ENCODE measurements around the gene GDF10.

GDF10 gene

DNA sequence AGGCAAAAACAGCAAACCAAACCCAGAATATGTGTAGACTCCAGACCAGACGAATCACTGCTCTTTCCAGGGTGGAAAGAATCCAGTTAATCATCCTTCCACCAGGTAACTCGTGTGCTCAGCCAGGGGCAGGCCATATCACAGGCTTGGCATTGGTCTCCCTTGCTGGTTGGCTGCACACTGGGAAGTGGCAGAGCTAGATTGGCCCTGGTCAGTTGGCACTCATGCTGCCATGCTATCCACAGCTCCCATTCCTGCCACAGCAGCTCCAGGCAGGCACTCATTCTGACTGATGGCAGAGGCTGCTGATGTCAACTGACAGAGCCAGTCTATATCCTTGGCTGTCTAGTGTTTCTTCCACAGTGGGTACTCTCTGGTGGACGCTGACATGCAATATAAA, 9.7 kb upstream of the GDF10 start:
- Histone ChIP-seq H3K27me3 (no peaks in the 10 kb centered on the region), H3K27ac (no peak overlapping the region), H4K20me1 (no peaks in the 10 kb centered on the region), H3K4me2 (no peak overlapping the region), H3K4me3 (no peak overlapping the region), H3K36me3 (no peaks in the 10 kb centered on the region), H3K9ac (no peak overlapping the region), H3K4me1 (peaks cover 17% of the 10 kb centered on the region), H3K9me3 (no peaks in the 10 kb centered on the region)
- TF ChIP-seq Cebpa-rat (IDR thresholded peaks at IDR 0.05): no peak

GRCh38 chr10:47291682-47292081, 8.3 kb upstream of the GDF10 start:
- no peak for TF ChIP-seq Cebpa-rat (IDR thresholded peaks at IDR 0.05)
- no peaks in the 10 kb centered on the region for H3K36me3 ChIP-seq
- no peaks in the 10 kb centered on the region for H4K20me1 ChIP-seq
- no peak overlapping the region for H3K4me3 ChIP-seq
- no peak overlapping the region for H3K27ac ChIP-seq
- no peaks in the 10 kb centered on the region for H3K9me3 ChIP-seq
- H3K9ac ChIP-seq: no peak overlapping the region
- no peaks in the 10 kb centered on the region for H3K27me3 ChIP-seq
- no peak overlapping the region for H3K4me2 ChIP-seq
- peaks cover 4% of the 10 kb centered on the region for H3K4me1 ChIP-seq

GRCh38 chr10:47294057-47294456, 5.9 kb upstream of the GDF10 start:
- TF ChIP-seq Cebpa-rat (IDR thresholded peaks at IDR 0.05): no peak

DNA sequence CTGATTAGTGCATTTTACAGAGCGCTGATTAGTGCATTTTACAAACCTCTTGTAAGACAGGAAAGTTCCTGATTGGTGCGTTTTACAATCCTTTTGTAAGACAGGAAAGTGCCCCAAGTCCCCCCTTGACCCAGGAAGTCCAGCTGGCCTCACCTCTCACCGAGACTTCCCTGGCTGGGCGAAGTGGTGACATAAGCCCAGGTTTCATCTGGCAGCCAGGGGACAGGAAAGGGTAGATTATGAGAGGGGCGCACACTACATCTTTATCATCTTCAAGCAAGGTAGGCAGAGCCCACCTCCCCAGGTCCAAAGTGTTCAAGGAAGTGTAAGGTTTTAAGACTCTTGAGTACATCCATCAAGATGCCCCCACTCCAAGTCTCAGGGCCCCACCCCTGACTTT, 5.5 kb upstream of the GDF10 start:
- Histone ChIP-seq H3K4me2 (no peak overlapping the region), H4K20me1 (no peaks in the 10 kb centered on the region), H3K4me3 (no peak overlapping the region), H3K27me3 (peaks cover 10% of the 10 kb centered on the region), H3K9me3 (no peaks in the 10 kb centered on the region), H3K4me1 (no peaks in the 10 kb centered on the region), H3K9ac (no peak overlapping the region), H3K36me3 (no peaks in the 10 kb centered on the region), H3K27ac (no peak overlapping the region)
- no peak for TF ChIP-seq Cebpa-rat (IDR thresholded peaks at IDR 0.05)

More at GRCh38 chr10:47294057-47294456, 5.9 kb upstream of the GDF10 start:
- H3K27ac ChIP-seq: no peak overlapping the region
- H3K27me3 ChIP-seq: peaks cover 6% of the 10 kb centered on the region; the same call in 1 of the 2 replicates
- no peaks in the 10 kb centered on the region for H3K36me3 ChIP-seq
- H3K4me1 ChIP-seq: no peaks in the 10 kb centered on the region
- H3K4me2 ChIP-seq: no peak overlapping the region
- H3K4me3 ChIP-seq: no peak overlapping the region
- no peaks in the 10 kb centered on the region for H3K9me3 ChIP-seq
- no peak overlapping the region for H3K9ac ChIP-seq
- no peaks in the 10 kb centered on the region for H4K20me1 ChIP-seq

DNA sequence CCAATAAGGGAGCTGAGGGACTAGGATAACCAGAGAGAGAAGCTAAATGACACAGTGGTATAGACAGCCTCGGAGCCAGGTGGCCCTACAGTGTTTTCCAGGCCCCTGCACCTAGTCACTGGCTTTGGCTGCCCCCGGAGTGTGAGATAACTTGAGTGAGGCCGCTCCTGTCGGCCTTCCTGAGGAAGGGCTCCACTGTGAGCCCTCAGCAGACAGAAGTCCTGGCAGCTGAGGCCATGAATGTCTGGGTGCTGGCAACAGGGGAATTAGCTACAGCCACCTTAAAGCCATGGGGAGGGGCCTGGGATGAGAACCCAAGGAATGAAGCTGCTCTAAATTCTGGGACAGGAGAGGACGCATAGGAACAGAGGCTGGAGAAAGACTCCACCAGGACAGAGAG, 4.6 kb upstream of the GDF10 start:
- Histone ChIP-seq H3K4me3 (no peak overlapping the region), H3K9me3 (0 out of 2 replicates have a peak, but pooled peaks cover 3% of the 10 kb centered on the region), H3K27me3 (peaks cover 19% of the 10 kb centered on the region), H3K36me3 (no peaks in the 10 kb centered on the region), H3K9ac (no peak overlapping the region), H4K20me1 (no peaks in the 10 kb centered on the region), H3K4me1 (no peaks in the 10 kb centered on the region), H3K4me2 (no peak overlapping the region), H3K27ac (no peak overlapping the region)
- no peak for TF ChIP-seq Cebpa-rat (IDR thresholded peaks at IDR 0.05)

DNA sequence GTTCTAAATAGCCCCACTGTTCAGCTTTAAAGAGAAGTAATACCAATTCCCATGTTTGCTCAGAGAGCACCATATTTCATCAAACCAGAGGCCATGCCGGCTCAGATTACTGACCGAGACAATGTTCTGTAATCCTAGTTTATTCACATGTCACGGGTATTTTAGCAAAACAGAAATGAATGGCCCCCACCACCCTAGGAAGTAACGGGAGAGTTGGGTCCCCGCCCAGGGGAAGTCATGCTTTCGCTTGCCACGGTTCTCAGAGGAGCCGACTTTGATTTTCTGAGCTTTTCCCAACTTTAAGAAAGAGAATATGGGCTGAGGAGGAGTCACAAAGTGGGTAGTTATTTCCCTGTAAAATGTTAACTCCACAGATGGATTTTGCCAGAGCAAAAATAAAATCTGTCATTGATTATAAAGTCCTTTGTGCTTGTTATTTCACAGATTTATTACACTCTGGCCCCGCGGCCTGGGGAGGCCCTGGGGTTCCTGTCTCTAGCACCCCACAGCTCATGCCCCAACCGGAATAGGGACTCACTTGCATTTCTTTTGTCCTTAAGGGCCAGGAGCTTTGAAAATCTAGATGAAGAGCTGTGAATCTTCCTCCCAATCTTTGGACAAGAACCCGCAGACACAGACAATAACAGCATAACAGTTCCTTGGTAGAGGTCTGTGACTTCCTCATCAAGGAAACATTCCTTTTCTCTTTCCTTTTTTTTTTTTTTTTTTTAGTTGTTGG, 3.7 kb upstream of the GDF10 start:
- H3K36me3 ChIP-seq: no peaks in the 10 kb centered on the region
- H3K27me3 ChIP-seq: peaks cover 29% of the 10 kb centered on the region

DNA sequence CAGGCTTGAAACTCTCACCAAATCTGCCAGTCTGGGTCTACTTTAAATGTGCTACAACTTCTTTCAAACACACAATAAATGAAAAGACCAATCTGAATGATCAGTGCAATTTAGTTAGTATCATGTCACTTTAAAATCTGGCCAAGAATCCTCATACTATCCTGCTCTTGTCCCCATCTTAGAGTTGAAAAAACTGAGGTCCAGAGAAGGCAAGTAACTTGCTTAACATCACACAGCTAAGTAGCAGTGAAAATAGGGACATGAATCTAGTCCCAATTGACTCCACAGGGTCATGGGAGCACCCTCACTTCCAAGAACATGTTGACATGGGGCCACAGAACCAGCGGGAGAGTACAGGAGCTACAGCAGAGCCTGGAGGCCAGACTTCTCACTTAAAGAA, 3.1 kb upstream of the GDF10 start:
- Histone ChIP-seq H4K20me1 (no peaks in the 10 kb centered on the region), H3K27me3 (peaks cover 35% of the 10 kb centered on the region), H3K4me2 (no peak overlapping the region), H3K27ac (no peak overlapping the region), H3K36me3 (no peaks in the 10 kb centered on the region), H3K4me1 (no peaks in the 10 kb centered on the region), H3K9me3 (0 out of 2 replicates have a peak, but pooled peaks cover 6% of the 10 kb centered on the region), H3K9ac (no peak overlapping the region), H3K4me3 (no peak overlapping the region)
- TF ChIP-seq Cebpa-rat (IDR thresholded peaks at IDR 0.05): no peak

More for the DNA sequence above, 3.7 kb upstream of the GDF10 start:
- TF ChIP-seq Cebpa-rat (IDR thresholded peaks at IDR 0.05): no peak
- Histone ChIP-seq H3K9me3 (0 out of 2 replicates have a peak, but pooled peaks cover 6% of the 10 kb centered on the region), H3K4me2 (no peak overlapping the region), H3K4me1 (no peaks in the 10 kb centered on the region), H3K4me3 (no peak overlapping the region), H3K9ac (no peak overlapping the region), H3K27ac (no peak overlapping the region), H4K20me1 (no peaks in the 10 kb centered on the region)

GRCh38 chr10:47297866-47298540, 2.0 kb upstream of the GDF10 start:
- TF ChIP-seq Cebpa-rat (IDR thresholded peaks at IDR 0.05): no peak

GRCh38 chr10:47298715-47299114, 1.3 kb upstream of the GDF10 start:
- H4K20me1 ChIP-seq: no peaks in the 10 kb centered on the region
- no peaks in the 10 kb centered on the region for H3K4me1 ChIP-seq

More at GRCh38 chr10:47297866-47298540, 2.0 kb upstream of the GDF10 start:
- Histone ChIP-seq H3K4me3 (no peak overlapping the region), H3K9ac (no peak overlapping the region), H4K20me1 (no peaks in the 10 kb centered on the region), H3K27me3 (peaks cover 36% of the 10 kb centered on the region), H3K27ac (no peak overlapping the region), H3K9me3 (0 out of 2 replicates have a peak, but pooled peaks cover 6% of the 10 kb centered on the region), H3K36me3 (no peaks in the 10 kb centered on the region), H3K4me1 (no peaks in the 10 kb centered on the region), H3K4me2 (no peak overlapping the region)

GRCh38 chr10:47300429-47300931, 483 bp downstream of the GDF10 start:
- no peaks in the 10 kb centered on the region for H4K20me1 ChIP-seq
- H3K27ac ChIP-seq: no peak overlapping the region
- no peak overlapping the region for H3K4me3 ChIP-seq
- H3K9ac ChIP-seq: no peak overlapping the region
- H3K27me3 ChIP-seq: peaks cover 36% of the 10 kb centered on the region
- H3K4me2 ChIP-seq: no peak overlapping the region
- H3K4me1 ChIP-seq: peaks cover under 1% of the 10 kb centered on the region; the same call in 1 of the 2 replicates
- 0 out of 2 replicates have a peak, but pooled peaks cover 6% of the 10 kb centered on the region for H3K9me3 ChIP-seq
- no peaks in the 10 kb centered on the region for H3K36me3 ChIP-seq
- TF ChIP-seq Cebpa-rat (IDR thresholded peaks at IDR 0.05): no peak

More at GRCh38 chr10:47298715-47299114, 1.3 kb upstream of the GDF10 start:
- Histone ChIP-seq H3K36me3 (no peaks in the 10 kb centered on the region), H3K4me2 (no peak overlapping the region), H3K9me3 (0 out of 2 replicates have a peak, but pooled peaks cover 6% of the 10 kb centered on the region), H3K27ac (no peak overlapping the region), H3K4me3 (no peak overlapping the region), H3K27me3 (peaks cover 36% of the 10 kb centered on the region), H3K9ac (no peak overlapping the region)
- no peak for TF ChIP-seq Cebpa-rat (IDR thresholded peaks at IDR 0.05)
